HG03025 (cell line): ENCODE measurements around the gene GALNT11.
"Not testable (repeated sequence)": the region's sequence is repeated elsewhere in the genome, so short reads cannot be mapped to it uniquely, and the experiment has no call there.

ENCODE experiments used
- ATAC-seq: cut with Tn5 transposase; IDR thresholded peaks from one replicate; pipeline ENCODE4 v1.9.1; 2021; ENCODE audit warnings: mild to moderate bottlenecking, moderate library complexity; ENCODE audit not compliant: unreplicated experiment, low FRiP score

The GALNT11 gene

GRCh38 chr7:152025937-152026890, 740 bp downstream of the GALNT11 start:
- ATAC-seq: no peak

- ATAC-seq: not testable (repeated sequence)
Measured at GRCh38 chr7:152027491-152028365, 2.3 kb downstream of the GALNT11 start.

- not testable (repeated sequence) for ATAC-seq
Measured at GRCh38 chr7:152030059-152030458, 4.6 kb downstream of the GALNT11 start.

- not testable (repeated sequence) for ATAC-seq
Measured at GRCh38 chr7:152030639-152031038, 5.2 kb downstream of the GALNT11 start.

- ATAC-seq: no peak
Measured at GRCh38 chr7:152035817-152036216, 10.3 kb downstream of the GALNT11 start.

GRCh38 chr7:152038410-152038809, 12.9 kb downstream of the GALNT11 start:
- not testable (repeated sequence) for ATAC-seq

GRCh38 chr7:152043086-152043485, 17.6 kb downstream of the GALNT11 start:
- ATAC-seq: not testable (repeated sequence)

GRCh38 chr7:152044909-152045308, 19.4 kb downstream of the GALNT11 start:
- ATAC-seq: not testable (repeated sequence)

GRCh38 chr7:152046531-152046930, 21.1 kb downstream of the GALNT11 start:
- no peak for ATAC-seq

GRCh38 chr7:152048051-152048450, 22.6 kb downstream of the GALNT11 start:
- no peak for ATAC-seq

GRCh38 chr7:152050547-152050971, 25.1 kb downstream of the GALNT11 start:
- ATAC-seq: no peak

GRCh38 chr7:152051968-152052367, 26.5 kb downstream of the GALNT11 start:
- ATAC-seq: no peak

GRCh38 chr7:152052771-152053170, 27.3 kb downstream of the GALNT11 start:
- no peak for ATAC-seq

- no peak for ATAC-seq
Measured at GRCh38 chr7:152054367-152055230, 29.1 kb downstream of the GALNT11 start.

GRCh38 chr7:152056621-152057274, 31.3 kb downstream of the GALNT11 start:
- no peak for ATAC-seq

- no peak for ATAC-seq
Measured at GRCh38 chr7:152059311-152059710, 33.8 kb downstream of the GALNT11 start.

GRCh38 chr7:152061086-152061485, 35.6 kb downstream of the GALNT11 start:
- ATAC-seq: not testable (repeated sequence)

GRCh38 chr7:152063192-152063591, 37.7 kb downstream of the GALNT11 start:
- ATAC-seq: not testable (repeated sequence)

GRCh38 chr7:152063821-152064220, 38.3 kb downstream of the GALNT11 start:
- ATAC-seq: not testable (repeated sequence)
